ENCODE results near the gene SERPINB5. TPM values are rescaled to one million over a fixed set of nuclear protein-coding genes. Genes with fewer than 3 reads are reported as not detected.

SERPINB5 gene
- total and polyA plus RNA-seq, 2 experiments from 2014 or later, result 0.16 TPM; not detected in 1

- TF ChIP-seq, protein P1, sequence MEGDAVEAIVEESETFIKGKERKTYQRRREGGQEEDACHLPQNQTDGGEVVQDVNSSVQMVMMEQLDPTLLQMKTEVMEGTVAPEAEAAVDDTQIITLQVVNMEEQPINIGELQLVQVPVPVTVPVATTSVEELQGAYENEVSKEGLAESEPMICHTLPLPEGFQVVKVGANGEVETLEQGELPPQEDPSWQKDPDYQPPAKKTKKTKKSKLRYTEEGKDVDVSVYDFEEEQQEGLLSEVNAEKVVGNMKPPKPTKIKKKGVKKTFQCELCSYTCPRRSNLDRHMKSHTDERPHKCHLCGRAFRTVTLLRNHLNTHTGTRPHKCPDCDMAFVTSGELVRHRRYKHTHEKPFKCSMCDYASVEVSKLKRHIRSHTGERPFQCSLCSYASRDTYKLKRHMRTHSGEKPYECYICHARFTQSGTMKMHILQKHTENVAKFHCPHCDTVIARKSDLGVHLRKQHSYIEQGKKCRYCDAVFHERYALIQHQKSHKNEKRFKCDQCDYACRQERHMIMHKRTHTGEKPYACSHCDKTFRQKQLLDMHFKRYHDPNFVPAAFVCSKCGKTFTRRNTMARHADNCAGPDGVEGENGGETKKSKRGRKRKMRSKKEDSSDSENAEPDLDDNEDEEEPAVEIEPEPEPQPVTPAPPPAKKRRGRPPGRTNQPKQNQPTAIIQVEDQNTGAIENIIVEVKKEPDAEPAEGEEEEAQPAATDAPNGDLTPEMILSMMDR (conservative IDR thresholded peaks at IDR 0.05; ENCODE audit: low read depth in 2 of 2), result no peak
- no peak for TF ChIP-seq EZH2 (IDR thresholded peaks at IDR 0.05; ENCODE audit: low read depth, unreplicated experiment)
Observed at GRCh38 chr18:63440219-63440618, 36.5 kb upstream of the SERPINB5 start (continued).

- H3K4me3 ChIP-seq, result no peak overlapping the region
- no peaks in the 10 kb centered on the region for H3K36me3 Mint-ChIP-seq (ENCODE audit: low read depth)
- no peaks in the 10 kb centered on the region for H3K36me3 ChIP-seq (ENCODE audit: insufficient read depth)
- H3K4me1 Mint-ChIP-seq, result no peaks in the 10 kb centered on the region
- no peak overlapping the region; the same call in 1 of the 2 replicates for H2AFZ ChIP-seq
- H3K9me3 Mint-ChIP-seq, result no peaks in the 10 kb centered on the region
- no peak overlapping the region for H3K4me2 ChIP-seq
- H3K27me3 ChIP-seq (ENCODE audit: insufficient read depth), result no peaks in the 10 kb centered on the region
- no peak overlapping the region for H3K27ac ChIP-seq (ENCODE audit: low read depth)
- no peak overlapping the region for H3K4me3 Mint-ChIP-seq
- H3K79me2 ChIP-seq (replicated peaks; ENCODE audit: insufficient read depth), result no peaks in the 10 kb centered on the region
- no peaks in the 10 kb centered on the region for H4K20me1 ChIP-seq (replicated peaks; ENCODE audit: insufficient read depth)
- H3K9me2 ChIP-seq (ENCODE audit: insufficient read depth), result no peaks in the 10 kb centered on the region
- H3K27me3 Mint-ChIP-seq (ENCODE audit: insufficient read depth, low read depth, poor library complexity), result no peaks in the 10 kb centered on the region
- TF ChIP-seq, protein P2, sequence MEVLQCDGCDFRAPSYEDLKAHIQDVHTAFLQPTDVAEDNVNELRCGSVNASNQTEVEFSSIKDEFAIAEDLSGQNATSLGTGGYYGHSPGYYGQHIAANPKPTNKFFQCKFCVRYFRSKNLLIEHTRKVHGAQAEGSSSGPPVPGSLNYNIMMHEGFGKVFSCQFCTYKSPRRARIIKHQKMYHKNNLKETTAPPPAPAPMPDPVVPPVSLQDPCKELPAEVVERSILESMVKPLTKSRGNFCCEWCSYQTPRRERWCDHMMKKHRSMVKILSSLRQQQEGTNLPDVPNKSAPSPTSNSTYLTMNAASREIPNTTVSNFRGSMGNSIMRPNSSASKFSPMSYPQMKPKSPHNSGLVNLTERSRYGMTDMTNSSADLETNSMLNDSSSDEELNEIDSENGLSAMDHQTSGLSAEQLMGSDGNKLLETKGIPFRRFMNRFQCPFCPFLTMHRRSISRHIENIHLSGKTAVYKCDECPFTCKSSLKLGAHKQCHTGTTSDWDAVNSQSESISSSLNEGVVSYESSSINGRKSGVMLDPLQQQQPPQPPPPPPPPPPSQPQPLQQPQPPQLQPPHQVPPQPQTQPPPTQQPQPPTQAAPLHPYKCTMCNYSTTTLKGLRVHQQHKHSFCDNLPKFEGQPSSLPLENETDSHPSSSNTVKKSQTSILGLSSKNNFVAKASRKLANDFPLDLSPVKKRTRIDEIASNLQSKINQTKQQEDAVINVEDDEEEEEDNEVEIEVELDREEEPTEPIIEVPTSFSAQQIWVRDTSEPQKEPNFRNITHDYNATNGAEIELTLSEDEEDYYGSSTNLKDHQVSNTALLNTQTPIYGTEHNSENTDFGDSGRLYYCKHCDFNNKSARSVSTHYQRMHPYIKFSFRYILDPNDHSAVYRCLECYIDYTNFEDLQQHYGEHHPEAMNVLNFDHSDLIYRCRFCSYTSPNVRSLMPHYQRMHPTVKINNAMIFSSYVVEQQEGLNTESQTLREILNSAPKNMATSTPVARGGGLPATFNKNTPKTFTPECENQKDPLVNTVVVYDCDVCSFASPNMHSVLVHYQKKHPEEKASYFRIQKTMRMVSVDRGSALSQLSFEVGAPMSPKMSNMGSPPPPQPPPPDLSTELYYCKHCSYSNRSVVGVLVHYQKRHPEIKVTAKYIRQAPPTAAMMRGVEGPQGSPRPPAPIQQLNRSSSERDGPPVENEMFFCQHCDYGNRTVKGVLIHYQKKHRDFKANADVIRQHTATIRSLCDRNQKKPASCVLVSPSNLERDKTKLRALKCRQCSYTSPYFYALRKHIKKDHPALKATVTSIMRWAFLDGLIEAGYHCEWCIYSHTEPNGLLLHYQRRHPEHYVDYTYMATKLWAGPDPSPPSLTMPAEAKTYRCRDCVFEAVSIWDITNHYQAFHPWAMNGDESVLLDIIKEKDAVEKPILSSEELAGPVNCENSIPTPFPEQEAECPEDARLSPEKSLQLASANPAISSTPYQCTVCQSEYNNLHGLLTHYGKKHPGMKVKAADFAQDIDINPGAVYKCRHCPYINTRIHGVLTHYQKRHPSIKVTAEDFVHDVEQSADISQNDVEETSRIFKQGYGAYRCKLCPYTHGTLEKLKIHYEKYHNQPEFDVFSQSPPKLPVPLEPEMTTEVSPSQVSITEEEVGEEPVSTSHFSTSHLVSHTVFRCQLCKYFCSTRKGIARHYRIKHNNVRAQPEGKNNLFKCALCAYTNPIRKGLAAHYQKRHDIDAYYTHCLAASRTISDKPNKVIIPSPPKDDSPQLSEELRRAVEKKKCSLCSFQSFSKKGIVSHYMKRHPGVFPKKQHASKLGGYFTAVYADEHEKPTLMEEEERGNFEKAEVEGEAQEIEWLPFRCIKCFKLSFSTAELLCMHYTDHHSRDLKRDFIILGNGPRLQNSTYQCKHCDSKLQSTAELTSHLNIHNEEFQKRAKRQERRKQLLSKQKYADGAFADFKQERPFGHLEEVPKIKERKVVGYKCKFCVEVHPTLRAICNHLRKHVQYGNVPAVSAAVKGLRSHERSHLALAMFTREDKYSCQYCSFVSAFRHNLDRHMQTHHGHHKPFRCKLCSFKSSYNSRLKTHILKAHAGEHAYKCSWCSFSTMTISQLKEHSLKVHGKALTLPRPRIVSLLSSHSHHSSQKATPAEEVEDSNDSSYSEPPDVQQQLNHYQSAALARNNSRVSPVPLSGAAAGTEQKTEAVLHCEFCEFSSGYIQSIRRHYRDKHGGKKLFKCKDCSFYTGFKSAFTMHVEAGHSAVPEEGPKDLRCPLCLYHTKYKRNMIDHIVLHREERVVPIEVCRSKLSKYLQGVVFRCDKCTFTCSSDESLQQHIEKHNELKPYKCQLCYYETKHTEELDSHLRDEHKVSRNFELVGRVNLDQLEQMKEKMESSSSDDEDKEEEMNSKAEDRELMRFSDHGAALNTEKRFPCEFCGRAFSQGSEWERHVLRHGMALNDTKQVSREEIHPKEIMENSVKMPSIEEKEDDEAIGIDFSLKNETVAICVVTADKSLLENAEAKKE (CRISPR knock-in tag; IDR thresholded peaks at IDR 0.05), result no peak
- TF ChIP-seq ZNF114 (CRISPR knock-in tag; IDR thresholded peaks at IDR 0.05), result no peak
- TF ChIP-seq JUNB (IDR thresholded peaks at IDR 0.05; ENCODE audit: unreplicated experiment), result no peak
- TF ChIP-seq, protein P3, sequence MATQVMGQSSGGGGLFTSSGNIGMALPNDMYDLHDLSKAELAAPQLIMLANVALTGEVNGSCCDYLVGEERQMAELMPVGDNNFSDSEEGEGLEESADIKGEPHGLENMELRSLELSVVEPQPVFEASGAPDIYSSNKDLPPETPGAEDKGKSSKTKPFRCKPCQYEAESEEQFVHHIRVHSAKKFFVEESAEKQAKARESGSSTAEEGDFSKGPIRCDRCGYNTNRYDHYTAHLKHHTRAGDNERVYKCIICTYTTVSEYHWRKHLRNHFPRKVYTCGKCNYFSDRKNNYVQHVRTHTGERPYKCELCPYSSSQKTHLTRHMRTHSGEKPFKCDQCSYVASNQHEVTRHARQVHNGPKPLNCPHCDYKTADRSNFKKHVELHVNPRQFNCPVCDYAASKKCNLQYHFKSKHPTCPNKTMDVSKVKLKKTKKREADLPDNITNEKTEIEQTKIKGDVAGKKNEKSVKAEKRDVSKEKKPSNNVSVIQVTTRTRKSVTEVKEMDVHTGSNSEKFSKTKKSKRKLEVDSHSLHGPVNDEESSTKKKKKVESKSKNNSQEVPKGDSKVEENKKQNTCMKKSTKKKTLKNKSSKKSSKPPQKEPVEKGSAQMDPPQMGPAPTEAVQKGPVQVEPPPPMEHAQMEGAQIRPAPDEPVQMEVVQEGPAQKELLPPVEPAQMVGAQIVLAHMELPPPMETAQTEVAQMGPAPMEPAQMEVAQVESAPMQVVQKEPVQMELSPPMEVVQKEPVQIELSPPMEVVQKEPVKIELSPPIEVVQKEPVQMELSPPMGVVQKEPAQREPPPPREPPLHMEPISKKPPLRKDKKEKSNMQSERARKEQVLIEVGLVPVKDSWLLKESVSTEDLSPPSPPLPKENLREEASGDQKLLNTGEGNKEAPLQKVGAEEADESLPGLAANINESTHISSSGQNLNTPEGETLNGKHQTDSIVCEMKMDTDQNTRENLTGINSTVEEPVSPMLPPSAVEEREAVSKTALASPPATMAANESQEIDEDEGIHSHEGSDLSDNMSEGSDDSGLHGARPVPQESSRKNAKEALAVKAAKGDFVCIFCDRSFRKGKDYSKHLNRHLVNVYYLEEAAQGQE (IDR thresholded peaks at IDR 0.05; ENCODE audit: unreplicated experiment), result no peak
- TF ChIP-seq EZH2phosphoT487 (IDR thresholded peaks at IDR 0.05; ENCODE audit: unreplicated experiment), result no peak
- TF ChIP-seq ZNF331 (CRISPR knock-in tag; IDR thresholded peaks at IDR 0.05; ENCODE audit: low read depth), result no peak
- TF ChIP-seq STAT1 (IDR thresholded peaks at IDR 0.05; ENCODE audit: unreplicated experiment), result no peak
- TF ChIP-seq, protein P1 (conservative IDR thresholded peaks at IDR 0.05; ENCODE audit: low read depth in 2 of 2), result no peak
- TF ChIP-seq EZH2 (IDR thresholded peaks at IDR 0.05; ENCODE audit: low read depth, unreplicated experiment), result no peak
- ATAC-seq (no peak), DNase-seq (ENCODE audit: low spot score) (no peak)
- no peaks in the 10 kb centered on the region for H3K4me1 ChIP-seq (ENCODE audit: insufficient read depth)
- H3F3A ChIP-seq (replicated peaks; ENCODE audit: low read depth), result no peaks in the 10 kb centered on the region
- H3K27ac Mint-ChIP-seq, result no peak overlapping the region
Observed at GRCh38 chr18:63440881-63441280, 35.9 kb upstream of the SERPINB5 start.

All from GM23338 (cell line).